Measurements from ENCODE around the gene ARHGEF6.

Gene ARHGEF6

GRCh38 chrX:136652822-136653723, 127.7 kb downstream of the ARHGEF6 start:
- in situ Hi-C loops (cut with HindIII; ENCODE audit: low sequenced_read_pairs): no loop called here

GRCh38 chrX:136650811-136651210, 129.9 kb downstream of the ARHGEF6 start:
- in situ Hi-C loops (cut with HindIII; ENCODE audit: low sequenced_read_pairs): no loop called here

GRCh38 chrX:136647677-136648360, 132.9 kb downstream of the ARHGEF6 start, which contains the start of gene CD40LG:
Gene CD40LG, plus strand, starts transcription at chrX:136648158. Its CDS starts 91 bp downstream, at chrX:136648249.
- in situ Hi-C loops (cut with HindIII; ENCODE audit: low sequenced_read_pairs): no loop called here

GRCh38 chrX:136646602-136647239, 134.0 kb downstream of the ARHGEF6 start:
- in situ Hi-C loops (cut with HindIII; ENCODE audit: low sequenced_read_pairs): no loop called here

- in situ Hi-C loops (cut with HindIII; ENCODE audit: low sequenced_read_pairs): no loop called here
Observed at GRCh38 chrX:136643243-136643642, 137.5 kb downstream of the ARHGEF6 start.

GRCh38 chrX:136639506-136640176, 141.1 kb downstream of the ARHGEF6 start:
- in situ Hi-C loops (cut with HindIII; ENCODE audit: low sequenced_read_pairs): no loop called here

- in situ Hi-C loops (cut with HindIII; ENCODE audit: low sequenced_read_pairs): no loop called here
Observed at GRCh38 chrX:136636121-136636520, 144.6 kb downstream of the ARHGEF6 start.

- in situ Hi-C loops (cut with HindIII; ENCODE audit: low sequenced_read_pairs): no loop called here
Observed at GRCh38 chrX:136635235-136635634, 145.5 kb downstream of the ARHGEF6 start.

- in situ Hi-C loops (cut with HindIII; ENCODE audit: low sequenced_read_pairs): no loop called here
Observed at GRCh38 chrX:136630881-136631280, 149.9 kb downstream of the ARHGEF6 start.

- in situ Hi-C loops (cut with HindIII; ENCODE audit: low sequenced_read_pairs): no loop called here
Observed at GRCh38 chrX:136629084-136629750, 151.5 kb downstream of the ARHGEF6 start.

- in situ Hi-C loops (cut with HindIII; ENCODE audit: low sequenced_read_pairs): no loop called here
Observed at GRCh38 chrX:136627409-136627808, 153.3 kb downstream of the ARHGEF6 start.

GRCh38 chrX:136626891-136627290, 153.8 kb downstream of the ARHGEF6 start:
- in situ Hi-C loops (cut with HindIII; ENCODE audit: low sequenced_read_pairs): no loop called here

GRCh38 chrX:136626237-136626636, 154.5 kb downstream of the ARHGEF6 start:
- in situ Hi-C loops (cut with HindIII; ENCODE audit: low sequenced_read_pairs): no loop called here

- in situ Hi-C loops (cut with HindIII; ENCODE audit: low sequenced_read_pairs): no loop called here
Observed at GRCh38 chrX:136625246-136625645, 155.5 kb downstream of the ARHGEF6 start.

- in situ Hi-C loops (cut with HindIII; ENCODE audit: low sequenced_read_pairs): no loop called here
Observed at GRCh38 chrX:136623396-136623795, 157.3 kb downstream of the ARHGEF6 start.

GRCh38 chrX:136622568-136622967, 158.2 kb downstream of the ARHGEF6 start:
- in situ Hi-C loops (cut with HindIII; ENCODE audit: low sequenced_read_pairs): no loop called here

GRCh38 chrX:136620780-136621179, 160.0 kb downstream of the ARHGEF6 start:
- in situ Hi-C loops (cut with HindIII; ENCODE audit: low sequenced_read_pairs): no loop called here

- in situ Hi-C loops (cut with HindIII; ENCODE audit: low sequenced_read_pairs): loop anchor here (5.0 kb wide), 2 partner anchors 38 to 57 kb away; no protein-coding TSS in a partner anchor
Observed at GRCh38 chrX:136619899-136620505, 160.7 kb downstream of the ARHGEF6 start.

- in situ Hi-C loops (cut with HindIII; ENCODE audit: low sequenced_read_pairs): loop anchor here (5.0 kb wide), 2 partner anchors 35 to 60 kb away; no protein-coding TSS in a partner anchor
Observed at GRCh38 chrX:136616987-136617685, 163.6 kb downstream of the ARHGEF6 start.

Measured in endothelial cell of hepatic sinusoid (primary cell).